Kidney epithelial cell (primary cell): ENCODE results near the gene SEBOX. TPM values are rescaled to one million over a fixed set of nuclear protein-coding genes. Genes with fewer than 3 reads are reported as not detected.

Experiments
- DNase-seq: peaks from one replicate; pipeline ENCODE4 v3.0.0-alpha.2; 2010; ENCODE audit warnings: low read depth
- H3K27me3 ChIP-seq: 2 replicates; pipeline ENCODE4 v1.6.0; 2011; ENCODE audit warnings: low read length; ENCODE audit not compliant: control insufficient read depth, insufficient read depth
- H3K36me3 ChIP-seq: 2 replicates; pipeline ENCODE4 v1.5.1; 2011; ENCODE audit warnings: low read length; ENCODE audit not compliant: control insufficient read depth, insufficient read depth
- H3K4me3 ChIP-seq: 2 replicates; pipeline ENCODE4 v1.5.1; 2011; ENCODE audit warnings: low read depth, mild to moderate bottlenecking, control low read depth, low read length
- CTCF ChIP-seq: IDR thresholded peaks from 2 replicates; pipeline ENCODE4 v1.5.1; 2011; ENCODE audit warnings: mild to moderate bottlenecking, moderate library complexity, low read length, control low read depth, inconsistent platforms; ENCODE audit not compliant: insufficient read depth, poor library complexity, severe bottlenecking
- total RNA-seq: library from RNA; depleted of rRNA; stranded (reverse); fragments of >200 nt; gene quantifications from 2 replicates; pipeline ENCODE4 v1.2.3, GENCODE V29; 2015

Gene SEBOX
- total RNA-seq, 1 donor from 2014 or later: not detected

GRCh38 chr17:28338056-28338768 is 26.8 kb downstream of the SEBOX start:
- peaks cover 3% of the 10 kb centered on the region for H3K36me3 ChIP-seq
- H3K27me3 ChIP-seq: no peaks in the 10 kb centered on the region
- H3K4me3 ChIP-seq: no peak overlapping the region
- no peak for TF ChIP-seq CTCF
- DNase-seq: no peak

- H3K36me3 ChIP-seq: peaks cover 2% of the 10 kb centered on the region
- peak overlapping the region; percentile 100 for H3K4me3 ChIP-seq
- peak; percentile 86 for DNase-seq
- no peaks in the 10 kb centered on the region for H3K27me3 ChIP-seq
- no peak for TF ChIP-seq CTCF
These were observed 28.8 kb downstream of the SEBOX start for GRCh38 chr17:28335959-28336871.

GRCh38 chr17:28335201-28335958 is 29.6 kb downstream of the SEBOX start, which contains the start of the genes IFT20 and TNFAIP1:
IFT20 (minus strand) TSS chr17:28335472; CDS start chr17:28331985, 3,487 bp downstream.
TNFAIP1 (plus strand) TSS chr17:28335761; CDS start chr17:28339522, 3,761 bp downstream.
- Histone ChIP-seq H3K4me3 (peak within 1 kb of the TSS; percentile 100), H3K27me3 (no peaks in the 10 kb centered on the region), H3K36me3 (peaks cover 4% of the 10 kb centered on the region)
- peak; percentile 100 for DNase-seq
- no peak for TF ChIP-seq CTCF

- Histone ChIP-seq H3K36me3 (peaks cover 4% of the 10 kb centered on the region), H3K27me3 (no peaks in the 10 kb centered on the region), H3K4me3 (peak overlapping the region; percentile 100)
- no peak for DNase-seq
- no peak for TF ChIP-seq CTCF
These were observed 30.3 kb downstream of the SEBOX start for GRCh38 chr17:28334666-28335200.

- H3K27me3 ChIP-seq: no peaks in the 10 kb centered on the region
- H3K36me3 ChIP-seq: peaks cover 5% of the 10 kb centered on the region
- no peak for DNase-seq
- TF ChIP-seq CTCF: no peak
- peak overlapping the region; percentile 100 for H3K4me3 ChIP-seq
These were observed 30.8 kb downstream of the SEBOX start for GRCh38 chr17:28334171-28334570.
